ENCODE data around the gene CDR2. TPM values are rescaled to one million over a fixed set of nuclear protein-coding genes. Genes with fewer than 3 reads are reported as not detected.

Gene CDR2
- total RNA-seq, 4 donors from 2014 or later = 20.1 to 26.8 (median 25.3) TPM

- TF ChIP-seq CTCF (IDR thresholded peaks at IDR 0.05) = no peak
- ATAC-seq (ENCODE audit: low FRiP score) (no peak), DNase-seq (ENCODE audit: low spot score) (no peak)
Observed at GRCh38 chr16:22417019-22417418, 42.6 kb upstream of the CDR2 start.

- DNase-seq (ENCODE audit: low spot score) (no peak), ATAC-seq (ENCODE audit: low FRiP score) (no peak)
- no peak for TF ChIP-seq CTCF (IDR thresholded peaks at IDR 0.05)
Observed at GRCh38 chr16:22413819-22414218, 39.4 kb upstream of the CDR2 start.

- DNase-seq (ENCODE audit: low spot score) (no peak), ATAC-seq (ENCODE audit: low FRiP score) (no peak)
- TF ChIP-seq CTCF (IDR thresholded peaks at IDR 0.05) = no peak
Observed at GRCh38 chr16:22407486-22407885, 33.1 kb upstream of the CDR2 start.

GRCh38 chr16:22402191-22402590 lies 27.8 kb upstream of the CDR2 start:
- no peak for TF ChIP-seq CTCF (IDR thresholded peaks at IDR 0.05)
- ATAC-seq (ENCODE audit: low FRiP score) (no peak), DNase-seq (ENCODE audit: low spot score) (no peak)

- DNase-seq (ENCODE audit: low spot score) (no peak), ATAC-seq (ENCODE audit: low FRiP score) (no peak)
- no peak for TF ChIP-seq CTCF (IDR thresholded peaks at IDR 0.05)
Observed at GRCh38 chr16:22400900-22401299, 26.5 kb upstream of the CDR2 start.

- ATAC-seq (ENCODE audit: low FRiP score) = no peak
- DNase-seq (ENCODE audit: low spot score) = no peak
Observed at GRCh38 chr16:22397931-22398330, 23.5 kb upstream of the CDR2 start.

More at GRCh38 chr16:22397931-22398330, 23.5 kb upstream of the CDR2 start:
- no peak for TF ChIP-seq CTCF (IDR thresholded peaks at IDR 0.05)
